IPS-15b (cell line): Measurements from ENCODE around the gene NEBL.

Source experiments
- H3K27me3 ChIP-seq: one replicate; pipeline ENCODE4 v1.6.1; 2013; ENCODE audit warnings: low read length; ENCODE audit not compliant: control insufficient read depth, insufficient read depth
- H3K36me3 ChIP-seq: one replicate; pipeline ENCODE4 v1.6.1; 2013; ENCODE audit warnings: low read length; ENCODE audit not compliant: control insufficient read depth, insufficient read depth
- H3K4me1 ChIP-seq: one replicate; pipeline ENCODE4 v1.6.1; 2013; ENCODE audit warnings: mild to moderate bottlenecking, low read length; ENCODE audit not compliant: control insufficient read depth, insufficient read depth
- H3K4me3 ChIP-seq: one replicate; pipeline ENCODE4 v1.5.1; 2013; ENCODE audit warnings: low read depth, low read length
- H3K9ac ChIP-seq: one replicate; pipeline ENCODE4 v1.6.1; 2013; ENCODE audit warnings: low read depth, mild to moderate bottlenecking, low read length
- H3K9me3 ChIP-seq: one replicate; pipeline ENCODE4 v1.6.1; 2013; ENCODE audit warnings: mild to moderate bottlenecking, low read length; ENCODE audit not compliant: control insufficient read depth, insufficient read depth

The NEBL gene

GRCh38 chr10:20882091-20882490 is 15.0 kb downstream of the NEBL start:
- H3K4me1 ChIP-seq: no peaks in the 10 kb centered on the region

DNA sequence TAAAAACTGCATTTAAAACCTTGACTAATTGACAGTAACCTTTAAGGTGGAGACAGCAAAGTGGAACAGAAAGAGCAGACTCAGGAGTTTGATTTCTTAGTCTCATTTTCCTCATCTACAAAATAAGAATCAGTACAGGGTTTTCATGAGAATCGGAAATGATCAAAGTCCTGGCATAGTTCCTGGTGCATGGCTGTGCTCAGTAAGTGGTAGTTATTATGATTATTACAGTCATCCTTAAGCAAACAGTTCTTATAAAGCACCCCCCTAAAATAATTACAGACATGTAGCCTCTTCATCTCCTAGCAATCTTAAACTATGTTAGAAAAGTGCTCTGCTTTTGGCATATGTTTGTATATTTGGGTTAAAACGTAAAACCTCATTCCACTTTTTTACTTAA is 18.0 kb downstream of the NEBL start:
- Histone ChIP-seq H3K27me3 (no peaks in the 10 kb centered on the region), H3K4me1 (no peaks in the 10 kb centered on the region), H3K4me3 (no peak overlapping the region), H3K9me3 (no peaks in the 10 kb centered on the region), H3K9ac (no peak overlapping the region), H3K36me3 (no peaks in the 10 kb centered on the region)

More at GRCh38 chr10:20882091-20882490, 15.0 kb downstream of the NEBL start:
- Histone ChIP-seq H3K4me3 (no peak overlapping the region), H3K9me3 (no peaks in the 10 kb centered on the region), H3K27me3 (no peaks in the 10 kb centered on the region), H3K36me3 (no peaks in the 10 kb centered on the region), H3K9ac (no peak overlapping the region)

GRCh38 chr10:20877986-20878983 is 18.8 kb downstream of the NEBL start:
- H3K4me1 ChIP-seq: no peaks in the 10 kb centered on the region
- H3K9me3 ChIP-seq: no peaks in the 10 kb centered on the region
- H3K4me3 ChIP-seq: no peak overlapping the region
- H3K36me3 ChIP-seq: no peaks in the 10 kb centered on the region
- no peak overlapping the region for H3K9ac ChIP-seq
- no peaks in the 10 kb centered on the region for H3K27me3 ChIP-seq

DNA sequence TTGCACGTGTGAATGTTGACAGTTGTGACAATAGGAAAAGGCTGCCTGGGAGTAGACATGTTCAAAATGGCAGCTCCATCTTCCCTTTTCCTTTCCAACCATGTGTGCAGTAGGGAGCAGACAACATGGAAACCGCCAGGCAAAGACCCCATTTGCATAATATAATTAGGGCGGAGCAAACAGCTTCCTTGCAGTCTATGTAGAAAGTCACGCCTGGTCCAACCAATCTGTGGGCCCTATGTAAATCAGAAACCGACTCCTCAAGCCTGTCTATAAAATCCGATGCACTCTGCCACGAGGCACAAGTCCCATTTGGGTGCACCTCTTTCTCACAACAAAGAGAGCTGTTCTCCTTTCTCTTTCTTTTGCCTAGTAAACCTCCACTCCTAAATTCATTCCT is 19.6 kb downstream of the NEBL start:
- Histone ChIP-seq H3K27me3 (no peaks in the 10 kb centered on the region), H3K4me1 (no peaks in the 10 kb centered on the region), H3K9ac (no peak overlapping the region), H3K36me3 (no peaks in the 10 kb centered on the region), H3K9me3 (no peaks in the 10 kb centered on the region), H3K4me3 (no peak overlapping the region)

- peaks cover 5% of the 10 kb centered on the region for H3K4me1 ChIP-seq
- no peaks in the 10 kb centered on the region for H3K36me3 ChIP-seq
- H3K4me3 ChIP-seq: no peak overlapping the region
- no peak overlapping the region for H3K9ac ChIP-seq
- H3K9me3 ChIP-seq: no peaks in the 10 kb centered on the region
- no peaks in the 10 kb centered on the region for H3K27me3 ChIP-seq
Observed at GRCh38 chr10:20874261-20874660, 22.9 kb downstream of the NEBL start.

DNA sequence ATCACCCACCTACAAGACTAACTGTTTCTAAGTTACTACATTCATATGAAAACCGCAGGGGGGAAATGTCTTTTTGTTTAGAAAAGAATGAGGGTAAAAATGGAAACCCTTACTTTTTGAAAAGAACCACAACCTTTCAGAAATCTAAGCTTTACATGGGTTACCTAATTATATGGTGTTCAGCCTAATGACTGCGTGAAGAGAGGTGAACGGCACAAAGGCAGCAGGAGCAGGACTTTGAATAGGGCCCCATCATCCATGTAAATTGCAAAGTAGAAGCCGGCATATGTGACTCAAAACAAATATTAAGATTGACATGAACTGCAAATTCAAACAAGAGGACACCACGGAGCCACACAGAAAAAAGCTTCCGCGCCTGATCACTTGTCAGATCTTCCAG is 25.1 kb downstream of the NEBL start:
- Histone ChIP-seq H3K4me1 (peaks cover 5% of the 10 kb centered on the region), H3K9ac (no peak overlapping the region), H3K27me3 (no peaks in the 10 kb centered on the region), H3K9me3 (no peaks in the 10 kb centered on the region), H3K36me3 (no peaks in the 10 kb centered on the region), H3K4me3 (no peak overlapping the region)

DNA sequence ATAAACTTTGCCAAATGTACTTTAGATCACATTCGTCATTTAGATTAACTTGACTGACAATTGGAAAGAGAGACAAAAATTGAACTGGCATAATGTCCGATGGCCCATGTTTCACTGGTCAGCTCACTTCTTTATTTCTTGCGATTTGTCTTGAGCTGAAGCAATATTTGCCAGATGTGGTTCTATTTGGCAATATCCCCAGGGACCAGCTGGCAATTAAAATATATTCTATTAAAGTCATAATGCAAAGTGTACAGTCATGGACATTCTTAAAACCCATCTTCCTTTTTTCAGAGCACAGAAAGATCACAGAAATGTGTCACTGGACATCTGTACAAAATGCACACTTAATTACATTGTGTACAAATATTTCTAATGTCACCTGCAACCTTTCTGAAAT is 26.3 kb downstream of the NEBL start:
- peaks cover 5% of the 10 kb centered on the region for H3K4me1 ChIP-seq
- H3K36me3 ChIP-seq: no peaks in the 10 kb centered on the region
- H3K4me3 ChIP-seq: no peak overlapping the region
- H3K27me3 ChIP-seq: no peaks in the 10 kb centered on the region
- H3K9ac ChIP-seq: no peak overlapping the region
- no peaks in the 10 kb centered on the region for H3K9me3 ChIP-seq

- Histone ChIP-seq H3K9ac (no peak overlapping the region), H3K27me3 (no peaks in the 10 kb centered on the region), H3K9me3 (no peaks in the 10 kb centered on the region), H3K36me3 (no peaks in the 10 kb centered on the region), H3K4me1 (no peaks in the 10 kb centered on the region), H3K4me3 (no peak overlapping the region)
Observed at GRCh38 chr10:20863008-20863407, 34.1 kb downstream of the NEBL start.

DNA sequence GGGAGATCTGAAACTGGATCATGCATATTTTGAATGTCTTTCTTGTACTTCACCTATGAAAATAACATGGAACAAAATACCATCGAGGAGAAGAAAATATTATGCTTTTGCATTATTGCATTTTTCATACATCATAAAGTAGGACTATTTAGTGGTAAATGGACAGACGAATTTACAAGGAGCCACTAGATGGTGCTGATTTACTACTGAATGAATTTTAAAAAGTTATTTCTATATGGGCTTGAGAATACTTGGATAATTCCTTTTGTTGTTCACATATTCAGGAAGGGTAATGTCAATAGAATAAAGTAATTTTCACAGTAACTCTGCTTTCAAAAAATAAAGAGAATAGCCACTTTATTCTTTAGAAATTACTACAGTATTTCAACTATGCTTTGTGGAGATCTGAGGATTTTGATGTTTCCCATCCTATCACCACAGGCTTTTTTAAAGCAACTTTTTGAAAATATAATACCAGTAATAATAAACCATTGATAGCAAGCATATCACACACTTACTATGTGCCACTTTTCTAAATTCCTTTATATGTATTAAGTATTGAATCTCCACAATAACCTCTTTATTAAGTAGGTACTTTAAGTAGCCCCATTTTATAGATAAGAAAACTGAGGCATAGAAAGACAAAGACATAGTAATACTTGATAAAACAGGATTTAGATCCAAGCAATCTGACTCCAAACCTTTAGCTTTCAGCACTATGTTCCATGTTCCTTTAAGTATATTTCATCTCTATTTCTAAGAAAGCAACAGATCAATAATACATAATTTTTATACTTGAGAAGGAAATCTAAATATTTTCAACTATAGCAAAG is 38.6 kb downstream of the NEBL start:
- H3K4me1 ChIP-seq: no peaks in the 10 kb centered on the region
- no peaks in the 10 kb centered on the region for H3K36me3 ChIP-seq
- no peaks in the 10 kb centered on the region for H3K9me3 ChIP-seq
- H3K27me3 ChIP-seq: no peaks in the 10 kb centered on the region
- no peak overlapping the region for H3K4me3 ChIP-seq
- H3K9ac ChIP-seq: no peak overlapping the region

- H3K4me3 ChIP-seq: no peak overlapping the region
- no peak overlapping the region for H3K9ac ChIP-seq
- no peaks in the 10 kb centered on the region for H3K27me3 ChIP-seq
- H3K9me3 ChIP-seq: no peaks in the 10 kb centered on the region
- no peaks in the 10 kb centered on the region for H3K36me3 ChIP-seq
- no peaks in the 10 kb centered on the region for H3K4me1 ChIP-seq
Observed at GRCh38 chr10:20856484-20856883, 40.6 kb downstream of the NEBL start.

- no peak overlapping the region for H3K4me3 ChIP-seq
- no peaks in the 10 kb centered on the region for H3K27me3 ChIP-seq
- no peaks in the 10 kb centered on the region for H3K36me3 ChIP-seq
- no peaks in the 10 kb centered on the region for H3K9me3 ChIP-seq
- H3K4me1 ChIP-seq: no peaks in the 10 kb centered on the region
- H3K9ac ChIP-seq: no peak overlapping the region
Observed at GRCh38 chr10:20855398-20856038, 41.6 kb downstream of the NEBL start.
